Measurements from ENCODE around the gene LASP1.

LASP1 gene

DNA sequence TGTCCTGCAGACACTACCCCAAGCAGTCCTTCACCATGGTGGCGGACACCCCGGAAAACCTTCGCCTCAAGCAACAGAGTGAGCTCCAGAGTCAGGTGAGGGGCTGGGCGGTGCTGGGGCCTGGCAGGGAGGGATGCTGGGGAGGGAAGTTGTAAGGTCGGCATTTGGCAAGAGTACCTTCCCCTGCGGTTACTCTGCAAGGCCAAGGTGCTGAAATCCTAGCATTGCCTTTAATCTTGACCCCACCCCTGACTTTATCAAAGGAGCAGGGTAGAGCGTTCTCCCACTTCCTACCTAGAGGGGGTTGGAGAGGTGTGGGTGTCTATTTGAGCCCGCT, 20.5 kb downstream of the LASP1 start:
- peaks cover 12% of the 10 kb centered on the region for H3K4me1 ChIP-seq (ENCODE audit: control insufficient read depth, insufficient read depth, low read length)
- H3K4me3 ChIP-seq (ENCODE audit: low read depth, low read length) = no peak overlapping the region
- H3K9me3 ChIP-seq (ENCODE audit: control insufficient read depth, insufficient read depth, low read length) = no peaks in the 10 kb centered on the region
- H3K36me3 ChIP-seq (ENCODE audit: control insufficient read depth, insufficient read depth, low read length) = peaks cover 67% of the 10 kb centered on the region
- no peak overlapping the region for H3K9ac ChIP-seq (ENCODE audit: low read depth, low read length)
- H3K27ac ChIP-seq (ENCODE audit: low read depth, low read length) = no peak overlapping the region
- H3K27me3 ChIP-seq (ENCODE audit: control insufficient read depth, insufficient read depth, low read length) = no peaks in the 10 kb centered on the region

DNA sequence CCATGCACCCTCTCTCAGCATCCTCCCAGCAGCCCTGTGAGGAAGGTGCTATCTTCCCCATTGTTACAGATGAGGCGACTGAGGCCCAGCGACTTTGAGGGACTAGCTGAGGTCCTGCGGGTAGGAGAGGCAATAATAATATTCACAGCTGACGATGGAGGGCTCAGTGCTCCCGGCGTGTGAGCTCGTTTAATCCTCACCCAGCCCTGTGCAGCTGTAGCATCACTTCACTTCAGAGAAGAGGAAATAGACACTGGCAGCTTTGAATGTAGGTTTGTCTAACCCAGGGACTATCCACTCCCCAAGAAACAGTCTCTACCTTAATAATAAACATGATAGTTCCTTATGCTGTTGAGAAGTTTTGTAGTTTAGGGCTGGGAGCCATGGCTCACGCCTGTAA, 21.6 kb downstream of the LASP1 start:
- H3K4me1 ChIP-seq (ENCODE audit: control insufficient read depth, insufficient read depth, low read length) = peaks cover 9% of the 10 kb centered on the region; the same call in 1 of the 2 replicates
- peaks cover 69% of the 10 kb centered on the region for H3K36me3 ChIP-seq (ENCODE audit: control insufficient read depth, insufficient read depth, low read length)
- no peak overlapping the region for H3K4me3 ChIP-seq (ENCODE audit: low read depth, low read length)
- H3K9me3 ChIP-seq (ENCODE audit: control insufficient read depth, insufficient read depth, low read length) = no peaks in the 10 kb centered on the region
- H3K9ac ChIP-seq (ENCODE audit: low read depth, low read length) = no peak overlapping the region
- H3K27ac ChIP-seq (ENCODE audit: low read depth, low read length) = no peak overlapping the region
- H3K27me3 ChIP-seq (ENCODE audit: control insufficient read depth, insufficient read depth, low read length) = no peaks in the 10 kb centered on the region

DNA sequence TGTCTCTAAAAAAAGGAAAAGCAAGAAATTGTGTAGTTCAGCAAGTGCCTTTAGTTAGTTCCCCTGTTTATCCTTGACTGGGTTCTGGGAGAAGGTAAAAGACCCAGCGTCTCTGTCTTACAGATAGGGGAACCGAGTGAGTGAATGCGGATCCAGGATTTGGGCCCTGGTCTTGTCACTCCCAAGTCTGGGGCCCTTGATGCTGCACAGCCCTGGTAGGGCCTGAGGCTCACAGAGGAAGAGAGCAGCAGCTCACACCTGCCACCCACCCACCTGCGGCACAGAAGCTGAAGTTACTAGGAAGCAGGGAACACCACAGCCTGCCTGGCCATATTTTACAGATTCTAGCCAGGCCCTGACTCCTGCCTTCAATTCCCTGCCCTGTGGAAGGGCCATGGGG, 22.2 kb downstream of the LASP1 start:
- H3K27ac ChIP-seq (ENCODE audit: low read depth, low read length) = no peak overlapping the region
- H3K27me3 ChIP-seq (ENCODE audit: control insufficient read depth, insufficient read depth, low read length) = no peaks in the 10 kb centered on the region
- H3K36me3 ChIP-seq (ENCODE audit: control insufficient read depth, insufficient read depth, low read length) = peaks cover 73% of the 10 kb centered on the region

DNA sequence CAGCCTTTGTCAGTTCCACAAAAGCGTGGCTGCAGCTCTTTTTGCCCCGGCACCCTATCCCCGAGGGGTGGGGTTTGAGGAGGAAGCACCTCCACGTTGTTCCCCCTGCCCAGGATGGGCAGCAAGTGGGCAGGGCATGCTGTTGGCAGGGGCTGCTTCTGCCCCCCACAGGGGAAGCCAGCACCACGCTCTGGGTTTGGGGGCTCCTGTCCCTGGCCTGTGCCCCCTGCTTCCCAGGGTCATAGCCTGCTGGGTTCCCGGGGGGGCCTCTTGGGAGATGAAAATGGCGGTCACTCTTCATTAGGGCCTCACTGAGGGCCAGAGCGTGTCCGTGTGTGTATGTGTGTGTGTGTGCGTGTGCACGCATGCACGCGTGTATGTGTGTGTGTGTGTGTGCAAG, 22.8 kb downstream of the LASP1 start:
- H3K9ac ChIP-seq (ENCODE audit: low read depth, low read length) = no peak overlapping the region
- peaks cover 11% of the 10 kb centered on the region; the same call in 1 of the 2 replicates for H3K4me1 ChIP-seq (ENCODE audit: control insufficient read depth, insufficient read depth, low read length)
- no peak overlapping the region for H3K4me3 ChIP-seq (ENCODE audit: low read depth, low read length)
- no peaks in the 10 kb centered on the region for H3K9me3 ChIP-seq (ENCODE audit: control insufficient read depth, insufficient read depth, low read length)
- no peaks in the 10 kb centered on the region for H3K27me3 ChIP-seq (ENCODE audit: control insufficient read depth, insufficient read depth, low read length)
- no peak overlapping the region for H3K27ac ChIP-seq (ENCODE audit: low read depth, low read length)
- H3K36me3 ChIP-seq (ENCODE audit: control insufficient read depth, insufficient read depth, low read length) = peaks cover 70% of the 10 kb centered on the region

More for the DNA sequence above, 22.2 kb downstream of the LASP1 start:
- Histone ChIP-seq H3K9ac (ENCODE audit: low read depth, low read length) (no peak overlapping the region), H3K4me3 (ENCODE audit: low read depth, low read length) (no peak overlapping the region), H3K9me3 (ENCODE audit: control insufficient read depth, insufficient read depth, low read length) (no peaks in the 10 kb centered on the region), H3K4me1 (ENCODE audit: control insufficient read depth, insufficient read depth, low read length) (peaks cover 11% of the 10 kb centered on the region; the same call in 1 of the 2 replicates)

DNA sequence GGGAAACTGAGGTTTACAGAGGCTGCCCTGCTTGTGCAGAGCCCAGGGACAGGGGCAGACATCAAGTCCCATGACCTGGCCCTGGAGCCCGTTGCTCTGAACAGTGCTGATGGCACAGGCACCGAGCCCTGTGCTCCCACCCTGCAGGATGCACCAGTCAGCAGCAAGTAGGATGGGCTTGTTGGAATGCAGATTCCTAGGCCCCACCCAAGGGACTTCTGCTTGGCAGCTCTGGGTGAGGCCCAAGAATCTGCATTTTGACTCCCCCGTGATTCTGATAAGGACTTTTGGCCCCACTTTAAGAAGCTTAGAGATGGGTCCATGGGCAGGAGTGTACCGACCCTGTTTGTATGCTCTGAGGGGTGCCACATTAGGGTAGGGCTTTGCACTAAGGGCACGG, 23.3 kb downstream of the LASP1 start:
- Histone ChIP-seq H3K4me1 (ENCODE audit: control insufficient read depth, insufficient read depth, low read length) (peaks cover 11% of the 10 kb centered on the region; the same call in 1 of the 2 replicates), H3K9me3 (ENCODE audit: control insufficient read depth, insufficient read depth, low read length) (no peaks in the 10 kb centered on the region), H3K36me3 (ENCODE audit: control insufficient read depth, insufficient read depth, low read length) (peaks cover 71% of the 10 kb centered on the region), H3K9ac (ENCODE audit: low read depth, low read length) (no peak overlapping the region), H3K27me3 (ENCODE audit: control insufficient read depth, insufficient read depth, low read length) (no peaks in the 10 kb centered on the region), H3K4me3 (ENCODE audit: low read depth, low read length) (no peak overlapping the region), H3K27ac (ENCODE audit: low read depth, low read length) (no peak overlapping the region)

DNA sequence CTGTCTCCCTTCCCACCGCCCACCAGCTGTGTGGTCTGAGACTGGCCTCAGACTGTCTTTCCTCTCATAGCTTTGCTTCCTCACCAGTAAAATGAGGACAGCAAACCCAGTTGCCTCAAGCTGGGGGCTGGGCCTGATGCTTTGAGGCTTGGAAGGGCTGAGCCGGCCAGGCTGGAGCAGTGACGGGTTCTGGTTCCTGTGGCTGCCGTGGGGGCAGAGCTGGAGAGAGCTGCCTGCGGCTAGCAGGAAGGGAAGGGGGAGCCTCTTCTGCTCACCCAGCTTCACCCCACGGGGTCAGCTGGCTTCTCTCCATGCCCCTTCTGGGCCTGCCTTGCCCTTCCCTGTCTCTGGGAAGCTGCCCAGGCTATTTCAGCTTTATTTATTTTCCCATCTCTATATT, 23.7 kb downstream of the LASP1 start:
- no peak overlapping the region for H3K27ac ChIP-seq (ENCODE audit: low read depth, low read length)
- H3K9ac ChIP-seq (ENCODE audit: low read depth, low read length) = no peak overlapping the region
- peaks cover 11% of the 10 kb centered on the region; the same call in 1 of the 2 replicates for H3K4me1 ChIP-seq (ENCODE audit: control insufficient read depth, insufficient read depth, low read length)
- no peak overlapping the region for H3K4me3 ChIP-seq (ENCODE audit: low read depth, low read length)
- peaks cover 74% of the 10 kb centered on the region for H3K36me3 ChIP-seq (ENCODE audit: control insufficient read depth, insufficient read depth, low read length)
- no peaks in the 10 kb centered on the region for H3K27me3 ChIP-seq (ENCODE audit: control insufficient read depth, insufficient read depth, low read length)
- H3K9me3 ChIP-seq (ENCODE audit: control insufficient read depth, insufficient read depth, low read length) = no peaks in the 10 kb centered on the region

DNA sequence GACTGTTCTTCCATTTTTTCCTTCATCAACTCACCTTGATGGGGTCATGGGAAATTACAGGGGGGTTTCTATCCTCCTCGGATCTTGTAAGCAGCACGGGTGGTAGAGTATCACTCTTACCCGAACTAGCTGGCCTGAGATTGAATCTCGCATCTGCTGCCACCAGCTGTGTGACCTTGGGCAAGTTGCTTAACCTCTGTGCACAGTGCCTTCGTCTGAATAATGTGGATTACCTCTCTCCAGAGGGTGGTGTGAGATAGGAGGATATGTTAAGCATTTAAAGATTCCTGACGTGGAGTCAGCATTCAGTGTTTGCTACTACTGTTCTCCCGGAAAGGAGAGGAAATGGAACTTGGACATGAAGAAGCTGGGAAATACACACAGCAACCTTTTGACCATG, 24.4 kb downstream of the LASP1 start:
- no peak overlapping the region for H3K4me3 ChIP-seq (ENCODE audit: low read depth, low read length)
- H3K27me3 ChIP-seq (ENCODE audit: control insufficient read depth, insufficient read depth, low read length) = no peaks in the 10 kb centered on the region
- H3K36me3 ChIP-seq (ENCODE audit: control insufficient read depth, insufficient read depth, low read length) = peaks cover 76% of the 10 kb centered on the region
- no peak overlapping the region for H3K9ac ChIP-seq (ENCODE audit: low read depth, low read length)
- H3K9me3 ChIP-seq (ENCODE audit: control insufficient read depth, insufficient read depth, low read length) = no peaks in the 10 kb centered on the region
- H3K4me1 ChIP-seq (ENCODE audit: control insufficient read depth, insufficient read depth, low read length) = peaks cover 11% of the 10 kb centered on the region; the same call in 1 of the 2 replicates
- H3K27ac ChIP-seq (ENCODE audit: low read depth, low read length) = no peak overlapping the region

DNA sequence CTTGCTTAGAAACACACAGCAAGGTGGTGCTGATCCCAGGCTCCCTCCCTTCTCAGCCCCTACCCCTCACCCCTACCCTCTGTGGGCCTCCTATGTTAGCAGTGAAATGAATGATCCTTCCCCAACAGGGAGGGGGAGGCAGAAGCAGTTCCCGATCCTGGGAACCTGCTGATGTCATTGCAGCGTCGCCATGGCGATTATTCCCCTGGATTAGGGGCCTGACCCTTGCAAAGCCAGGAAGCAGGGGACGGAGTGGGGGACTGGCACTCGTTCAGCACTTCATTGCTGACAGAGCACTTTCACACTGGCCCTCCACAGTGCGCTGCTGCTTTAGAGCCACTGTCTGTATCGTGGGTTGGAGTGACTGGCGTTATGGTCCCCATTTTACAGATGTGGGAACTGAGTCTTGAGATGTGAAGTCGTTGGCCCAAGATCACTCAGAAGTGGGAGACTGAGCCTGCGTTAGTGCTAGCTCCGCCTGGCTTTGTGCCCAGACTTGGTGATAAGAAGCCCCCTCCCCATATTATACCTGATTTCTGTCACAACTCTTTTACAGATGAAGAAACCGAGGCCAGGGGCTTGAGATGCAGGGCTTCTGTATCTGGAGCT, 26.6 kb downstream of the LASP1 start:
- peaks cover 69% of the 10 kb centered on the region for H3K36me3 ChIP-seq (ENCODE audit: control insufficient read depth, insufficient read depth, low read length)
- H3K27ac ChIP-seq (ENCODE audit: low read depth, low read length) = peak overlapping the region; percentile 36
- no peaks in the 10 kb centered on the region for H3K9me3 ChIP-seq (ENCODE audit: control insufficient read depth, insufficient read depth, low read length)
- H3K9ac ChIP-seq (ENCODE audit: low read depth, low read length) = no peak overlapping the region
- H3K4me3 ChIP-seq (ENCODE audit: low read depth, low read length) = no peak overlapping the region
- peaks cover 19% of the 10 kb centered on the region; the same call in 1 of the 2 replicates for H3K4me1 ChIP-seq (ENCODE audit: control insufficient read depth, insufficient read depth, low read length)
- H3K27me3 ChIP-seq (ENCODE audit: control insufficient read depth, insufficient read depth, low read length) = no peaks in the 10 kb centered on the region

DNA sequence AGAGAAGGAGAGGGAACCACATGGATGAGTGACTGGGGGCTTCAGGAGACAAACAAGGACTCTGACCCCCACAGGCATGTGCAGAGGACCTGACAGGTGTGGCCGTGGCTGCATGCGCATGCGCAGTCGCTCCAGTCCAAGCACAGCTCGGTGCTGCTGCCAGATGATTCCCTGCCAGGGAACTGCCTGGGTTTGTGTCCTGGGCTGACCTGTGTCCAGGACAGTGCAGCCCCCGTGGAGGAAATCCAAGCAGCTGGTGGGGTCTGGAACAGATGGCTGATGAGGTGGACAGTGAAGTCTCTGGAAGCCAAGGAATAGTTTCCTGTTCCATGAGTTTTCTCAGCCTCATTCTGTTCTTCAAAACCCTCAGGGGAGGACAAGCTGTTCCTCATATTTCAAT, 27.3 kb downstream of the LASP1 start:
- no peak overlapping the region for H3K9ac ChIP-seq (ENCODE audit: low read depth, low read length)
- no peaks in the 10 kb centered on the region for H3K27me3 ChIP-seq (ENCODE audit: control insufficient read depth, insufficient read depth, low read length)
- no peaks in the 10 kb centered on the region for H3K9me3 ChIP-seq (ENCODE audit: control insufficient read depth, insufficient read depth, low read length)
- H3K4me1 ChIP-seq (ENCODE audit: control insufficient read depth, insufficient read depth, low read length) = peaks cover 19% of the 10 kb centered on the region; the same call in 1 of the 2 replicates
- H3K4me3 ChIP-seq (ENCODE audit: low read depth, low read length) = no peak overlapping the region
- H3K36me3 ChIP-seq (ENCODE audit: control insufficient read depth, insufficient read depth, low read length) = peaks cover 62% of the 10 kb centered on the region
- no peak overlapping the region for H3K27ac ChIP-seq (ENCODE audit: low read depth, low read length)

DNA sequence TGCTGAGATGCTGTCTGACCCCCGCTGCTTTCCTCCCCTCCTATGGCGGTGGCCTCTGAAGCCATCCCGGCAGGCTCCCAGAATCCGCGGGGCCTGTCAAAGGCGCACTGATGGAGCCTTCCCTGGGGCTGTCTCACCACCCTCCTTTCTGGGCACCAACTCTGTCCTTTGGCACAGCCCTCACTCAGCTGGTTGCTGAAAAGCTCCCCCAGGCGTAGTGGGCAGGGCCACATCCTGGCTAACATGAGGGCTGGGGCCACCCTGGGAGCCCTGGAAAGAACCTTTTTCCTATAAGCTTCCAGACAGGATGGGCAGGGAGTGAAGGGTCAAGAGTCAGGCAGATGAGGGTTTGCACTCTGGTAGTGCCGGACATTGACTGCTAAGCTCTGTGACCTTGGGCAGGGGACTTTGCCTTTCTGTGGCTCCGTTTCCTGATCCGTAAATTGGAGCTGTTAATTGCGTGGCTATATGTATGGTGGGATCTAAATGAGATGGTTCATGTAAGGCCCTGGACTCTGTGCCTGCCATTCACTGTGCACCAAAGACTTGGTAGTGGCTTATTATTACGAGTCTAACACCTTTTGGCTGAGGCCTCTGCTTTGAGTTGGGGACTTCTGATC, 27.9 kb downstream of the LASP1 start:
- Histone ChIP-seq H3K4me1 (ENCODE audit: control insufficient read depth, insufficient read depth, low read length) (peaks cover 19% of the 10 kb centered on the region; the same call in 1 of the 2 replicates), H3K4me3 (ENCODE audit: low read depth, low read length) (no peak overlapping the region), H3K9ac (ENCODE audit: low read depth, low read length) (no peak overlapping the region), H3K9me3 (ENCODE audit: control insufficient read depth, insufficient read depth, low read length) (no peaks in the 10 kb centered on the region), H3K27ac (ENCODE audit: low read depth, low read length) (no peak overlapping the region), H3K27me3 (ENCODE audit: control insufficient read depth, insufficient read depth, low read length) (no peaks in the 10 kb centered on the region), H3K36me3 (ENCODE audit: control insufficient read depth, insufficient read depth, low read length) (peaks cover 56% of the 10 kb centered on the region)

DNA sequence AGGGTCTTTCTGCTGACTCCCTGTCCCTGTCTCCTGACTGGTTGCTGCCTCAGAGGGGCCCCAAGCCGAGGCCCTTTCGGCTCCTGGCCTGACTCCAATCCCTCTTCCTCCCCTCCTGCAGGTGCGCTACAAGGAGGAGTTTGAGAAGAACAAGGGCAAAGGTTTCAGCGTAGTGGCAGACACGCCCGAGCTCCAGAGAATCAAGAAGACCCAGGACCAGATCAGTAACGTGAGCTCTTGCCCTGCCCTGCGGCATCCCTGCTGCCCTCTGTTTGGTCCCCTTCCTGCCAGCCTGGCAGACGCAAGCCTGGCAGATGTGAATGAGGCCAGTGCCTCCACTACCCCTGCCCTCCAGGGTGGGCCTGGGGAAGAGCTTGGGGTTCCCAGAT, 28.4 kb downstream of the LASP1 start:
- H3K4me1 ChIP-seq (ENCODE audit: control insufficient read depth, insufficient read depth, low read length) = peaks cover 19% of the 10 kb centered on the region; the same call in 1 of the 2 replicates
- H3K36me3 ChIP-seq (ENCODE audit: control insufficient read depth, insufficient read depth, low read length) = peaks cover 57% of the 10 kb centered on the region

More for the DNA sequence above, 28.4 kb downstream of the LASP1 start:
- Histone ChIP-seq H3K9me3 (ENCODE audit: control insufficient read depth, insufficient read depth, low read length) (no peaks in the 10 kb centered on the region), H3K27ac (ENCODE audit: low read depth, low read length) (no peak overlapping the region), H3K4me3 (ENCODE audit: low read depth, low read length) (no peak overlapping the region), H3K9ac (ENCODE audit: low read depth, low read length) (no peak overlapping the region), H3K27me3 (ENCODE audit: control insufficient read depth, insufficient read depth, low read length) (no peaks in the 10 kb centered on the region)
